GM18520 (cell line): ENCODE data around the gene MLLT10.

Experiments
- ATAC-seq: cut with Tn5 transposase; IDR thresholded peaks from one replicate; pipeline ENCODE4 v1.9.1; 2021; ENCODE audit not compliant: unreplicated experiment

The MLLT10 gene

DNA sequence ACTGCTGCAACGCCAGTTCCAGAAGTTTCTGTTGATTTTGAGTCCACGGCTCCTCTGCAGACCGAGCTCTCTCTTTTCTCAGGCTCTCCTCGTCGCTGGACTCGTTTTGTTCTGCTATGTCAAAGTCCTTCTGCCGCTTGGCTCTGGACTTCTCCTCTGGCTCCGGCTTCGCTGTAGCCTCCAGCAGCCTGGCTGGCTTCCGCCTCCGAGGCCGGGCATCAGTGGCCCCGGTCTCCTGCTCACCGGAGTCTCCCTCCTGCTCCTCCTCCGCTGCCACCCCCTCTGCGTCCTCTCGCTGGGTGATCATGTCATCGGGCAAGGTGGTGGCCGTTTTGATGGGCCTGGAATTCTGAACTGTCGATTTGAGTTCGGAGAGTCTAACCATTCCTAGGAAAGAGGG is 225.2 kb downstream of the MLLT10 start:
- ATAC-seq: no peak

DNA sequence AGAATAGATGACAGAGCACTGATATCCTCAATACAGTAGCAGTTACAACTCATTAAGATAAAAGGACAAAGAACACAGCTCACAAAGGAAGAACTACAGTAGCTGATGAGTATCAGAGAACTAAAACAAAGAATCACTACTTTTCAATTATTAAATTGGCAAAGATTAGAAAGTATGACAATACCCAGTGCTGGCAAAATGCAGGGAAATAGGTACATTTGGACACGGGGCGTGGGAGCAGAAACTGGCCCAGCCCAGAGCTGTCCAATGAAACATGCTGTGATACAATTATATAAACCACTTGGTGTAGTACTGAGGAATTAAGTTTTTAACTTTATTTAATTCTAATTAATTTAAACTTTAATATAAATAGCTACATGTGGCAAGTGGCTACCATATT is 226.3 kb downstream of the MLLT10 start:
- ATAC-seq: no peak

DNA sequence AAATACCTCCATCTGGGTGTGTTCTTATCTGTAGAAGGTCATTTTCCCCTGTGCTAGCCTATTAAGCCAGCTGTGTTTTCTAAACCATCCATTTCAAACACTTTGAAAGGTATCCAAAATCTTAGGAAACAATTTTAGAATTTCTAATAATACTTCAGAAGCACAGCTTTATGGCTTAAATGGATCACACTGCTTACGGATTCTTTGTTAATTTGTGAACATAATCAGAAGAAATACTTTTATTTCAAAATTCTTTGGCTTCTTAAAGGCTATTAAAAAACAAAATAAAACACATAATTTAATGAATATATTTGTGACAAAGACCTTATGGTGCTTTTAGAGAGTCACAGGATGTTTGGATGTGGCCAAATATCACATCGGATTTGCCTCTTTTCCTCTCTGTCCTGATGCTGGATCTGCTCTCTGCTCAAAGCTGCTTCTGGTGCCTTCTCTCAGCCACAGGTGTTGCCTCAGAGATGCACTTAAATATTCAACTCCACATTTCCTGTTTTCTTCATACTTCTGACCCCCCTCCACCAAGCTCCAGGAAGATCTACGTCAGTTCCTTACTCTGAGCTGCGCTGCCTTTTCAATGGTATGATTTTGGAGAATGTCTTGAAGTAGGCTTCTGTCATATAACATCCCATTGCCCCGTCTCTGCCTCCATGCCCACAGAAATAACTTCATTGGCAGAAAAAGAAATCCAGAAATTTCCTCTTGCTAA is 230.6 kb downstream of the MLLT10 start:
- no peak for ATAC-seq

DNA sequence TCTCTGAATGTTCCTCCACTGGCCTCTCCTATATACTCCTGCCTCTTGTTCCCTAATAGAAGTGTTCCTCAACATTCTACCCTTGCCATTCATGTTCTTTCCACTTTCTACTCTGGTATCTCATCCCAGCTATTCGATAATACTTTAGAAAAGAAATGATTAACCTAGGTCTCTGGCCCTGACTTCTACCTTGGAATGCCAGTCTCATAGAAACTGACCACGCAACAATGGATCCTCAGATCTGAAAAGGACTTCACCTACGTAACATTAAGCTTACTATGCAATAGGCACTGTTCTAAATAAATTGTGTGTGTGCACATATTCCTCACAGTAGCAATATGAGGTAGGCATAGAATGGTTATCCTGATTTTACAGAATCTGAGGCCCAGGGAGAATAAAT is 235.0 kb downstream of the MLLT10 start:
- no peak for ATAC-seq

DNA sequence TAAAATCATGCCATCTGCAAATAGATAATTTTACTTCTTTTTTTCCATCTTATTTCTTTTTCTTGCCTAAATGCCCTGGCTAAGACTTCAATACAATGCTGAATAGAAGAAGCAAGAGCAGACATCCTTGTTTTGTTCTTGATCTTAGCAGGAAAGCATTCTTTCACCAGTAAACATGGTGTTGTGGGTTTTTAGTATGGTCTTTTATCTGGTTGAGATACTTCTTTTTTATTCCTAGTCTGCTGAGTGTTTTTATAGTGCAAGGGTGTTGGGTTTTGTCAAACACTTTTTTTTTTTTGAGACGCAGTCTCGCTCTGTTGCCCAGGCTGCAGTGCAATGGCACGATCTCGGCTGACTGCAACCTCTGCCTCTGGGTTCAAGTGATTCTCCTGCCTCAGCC is 237.2 kb downstream of the MLLT10 start:
- ATAC-seq: no peak

DNA sequence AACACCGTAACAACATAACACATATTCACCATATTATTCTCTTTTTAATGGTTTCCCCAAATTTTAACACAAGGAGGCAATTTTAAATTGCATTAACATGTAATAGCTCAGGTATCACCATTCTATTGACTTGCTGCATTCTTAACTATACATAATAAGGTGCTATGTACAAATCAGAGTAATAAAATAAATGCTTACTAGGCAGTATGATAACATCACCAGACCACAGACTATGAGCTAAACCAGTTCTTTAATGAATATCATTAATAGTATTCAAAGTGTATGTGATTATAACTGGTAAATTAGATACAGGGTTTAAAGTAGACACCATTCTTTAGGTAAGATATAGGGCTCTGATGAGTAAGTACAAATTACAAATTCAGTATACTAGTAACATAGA is 242.9 kb downstream of the MLLT10 start:
- ATAC-seq: no peak

DNA sequence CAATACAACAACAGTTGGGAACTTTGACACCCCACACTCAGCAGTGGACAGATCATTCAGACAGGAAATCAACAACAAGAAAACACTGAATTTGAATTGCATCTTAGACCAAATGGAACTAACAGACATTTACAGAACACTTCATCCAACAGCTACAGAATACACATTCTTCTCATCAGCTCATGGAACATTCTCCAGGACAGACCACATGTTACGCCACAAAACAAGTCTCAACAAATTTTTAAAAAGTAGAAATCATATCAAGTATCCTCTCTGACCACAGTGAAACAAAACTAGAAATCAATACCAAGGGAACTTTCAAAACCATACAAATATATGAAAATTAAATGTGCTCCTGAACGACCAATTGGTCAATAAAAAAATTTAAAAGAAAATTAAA is 257.2 kb downstream of the MLLT10 start:
- ATAC-seq: no peak
